GM19468 (cell line): ENCODE data around the gene PRICKLE1.

ENCODE experiments used
- ATAC-seq: cut with Tn5 transposase; IDR thresholded peaks from one replicate; pipeline ENCODE4 v1.9.1; 2021; ENCODE audit warnings: mild to moderate bottlenecking, moderate library complexity, moderate number of reproducible peaks; ENCODE audit not compliant: unreplicated experiment; ENCODE audit errors: extremely low read depth

The PRICKLE1 gene

GRCh38 chr12:42589465-42590329, at the start of gene PRICKLE1:
Gene PRICKLE1, minus strand, starts transcription at chr12:42589746. Its CDS starts 117,230 bp downstream, at chr12:42472516.
- peak; percentile 34 for ATAC-seq

DNA sequence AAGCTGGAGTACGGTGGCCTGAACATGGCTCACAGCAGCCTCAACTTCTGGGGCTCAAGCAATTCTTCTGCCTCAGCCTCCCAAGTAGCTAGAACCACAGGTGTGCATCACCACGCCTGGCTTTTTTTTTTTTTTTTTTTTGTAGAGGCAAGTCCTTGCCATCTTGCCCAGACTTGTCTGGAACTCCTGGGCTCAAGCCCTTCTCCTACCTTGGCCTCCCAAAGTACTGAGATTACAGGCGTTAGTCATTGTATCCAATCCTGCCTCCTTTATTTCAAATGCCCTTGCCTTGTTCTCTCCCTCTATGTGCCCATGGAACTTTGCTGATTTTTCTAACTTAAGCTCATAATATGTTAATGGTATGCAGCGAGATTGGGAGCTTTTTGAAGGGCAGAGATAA, 49.2 kb upstream of the PRICKLE1 start:
- ATAC-seq = no peak

- no peak for ATAC-seq
These were observed 48.5 kb upstream of the PRICKLE1 start for GRCh38 chr12:42638011-42638410.

DNA sequence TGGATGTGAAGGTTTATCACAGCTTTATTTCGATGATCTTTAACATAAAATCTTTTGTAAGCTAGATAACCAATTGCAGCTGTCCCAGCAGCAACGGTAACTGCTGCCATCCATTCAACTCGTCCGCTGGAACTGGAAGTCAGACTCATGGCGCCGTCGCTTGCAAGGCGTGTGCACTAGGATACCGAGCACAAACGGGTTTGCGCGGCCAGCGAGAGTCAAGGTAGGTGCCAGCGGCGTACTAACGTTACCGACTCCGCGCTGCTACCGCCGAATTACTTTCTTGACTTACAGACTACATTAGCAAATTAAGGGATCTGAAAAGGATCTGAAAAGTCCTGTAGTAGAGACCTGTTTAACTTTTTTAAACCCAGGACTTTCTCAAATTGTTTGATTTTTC, 47.4 kb upstream of the PRICKLE1 start:
- no peak for ATAC-seq

GRCh38 chr12:42633594-42633993, 44.0 kb upstream of the PRICKLE1 start:
- ATAC-seq = no peak

DNA sequence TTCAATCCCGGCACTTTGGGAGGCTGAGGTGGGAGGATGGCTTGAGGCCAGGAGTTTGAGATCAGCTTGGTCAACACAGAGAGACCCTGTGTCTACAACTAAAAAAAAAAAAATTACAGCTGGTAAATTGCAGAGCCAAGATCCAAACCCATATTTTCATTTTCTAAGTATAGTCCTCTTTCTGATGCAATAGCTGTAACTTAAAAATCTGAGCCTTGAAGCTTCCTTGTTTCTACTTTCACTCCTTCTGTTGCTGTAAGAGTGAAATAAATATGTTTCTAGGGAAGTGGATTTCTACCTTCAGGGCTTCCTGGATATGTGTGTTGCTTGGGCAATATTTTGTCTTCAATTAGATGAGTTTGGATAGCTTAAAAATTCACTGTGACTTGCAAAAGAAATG, 42.0 kb upstream of the PRICKLE1 start:
- ATAC-seq = no peak

DNA sequence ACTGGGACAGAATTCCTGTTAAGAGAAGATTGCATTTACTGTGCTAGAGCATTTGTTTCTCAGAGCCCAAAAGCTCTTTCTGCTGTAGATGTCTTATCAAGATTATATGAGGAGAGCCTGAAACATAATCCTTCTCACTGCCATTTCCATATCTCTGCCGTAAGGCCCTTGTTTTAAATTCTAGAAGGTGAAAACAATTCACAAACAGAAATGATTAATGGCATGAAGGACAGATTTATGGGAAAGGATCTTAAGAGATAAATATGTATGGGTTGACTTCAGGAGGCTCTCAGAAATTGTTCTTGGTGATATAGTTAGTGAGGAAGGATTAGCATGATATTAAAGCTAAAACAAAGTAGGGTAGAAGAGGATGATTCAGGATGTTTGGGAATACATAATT, 40.8 kb upstream of the PRICKLE1 start:
- no peak for ATAC-seq

DNA sequence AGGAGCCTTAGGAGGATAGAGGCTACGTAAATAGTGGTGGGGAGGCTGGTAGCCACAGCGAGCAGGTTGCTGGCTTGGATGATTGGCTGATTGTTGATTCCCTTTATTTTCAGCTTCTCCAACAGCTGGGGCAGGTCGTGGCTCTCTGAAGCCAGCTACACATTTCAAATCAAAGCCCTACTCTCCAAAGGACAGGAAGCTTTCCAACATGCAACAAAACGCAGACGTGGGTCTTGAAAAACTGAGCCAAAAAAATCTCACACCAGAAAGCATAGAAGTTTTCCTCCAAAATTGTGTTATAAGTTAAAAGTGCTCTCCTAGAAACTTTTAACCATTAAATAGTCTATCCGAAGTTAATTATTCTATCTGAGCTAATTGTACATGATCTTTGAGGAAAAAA, 37.6 kb upstream of the PRICKLE1 start:
- no peak for ATAC-seq

DNA sequence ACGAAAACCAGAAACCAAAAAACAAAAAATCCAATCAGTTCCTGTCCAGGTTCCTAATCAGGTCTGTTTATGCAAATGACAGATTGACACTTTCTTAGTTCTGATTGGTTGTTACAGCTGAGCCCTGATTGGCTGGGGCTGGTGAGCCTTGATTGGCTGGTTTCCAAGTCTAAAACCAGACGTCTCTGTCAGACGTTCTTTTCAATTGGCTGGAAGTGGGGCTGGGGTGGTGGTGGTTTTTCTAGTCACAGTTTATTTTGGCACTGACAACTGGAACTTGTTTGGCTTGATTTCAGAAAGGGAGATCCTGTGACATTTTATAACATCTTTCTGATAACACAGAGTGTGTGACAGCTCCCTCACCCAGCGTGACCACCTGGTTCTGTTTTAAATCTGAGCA, 36.1 kb upstream of the PRICKLE1 start:
- no peak for ATAC-seq

GRCh38 chr12:42617622-42618021, 28.1 kb upstream of the PRICKLE1 start:
- no peak for ATAC-seq

DNA sequence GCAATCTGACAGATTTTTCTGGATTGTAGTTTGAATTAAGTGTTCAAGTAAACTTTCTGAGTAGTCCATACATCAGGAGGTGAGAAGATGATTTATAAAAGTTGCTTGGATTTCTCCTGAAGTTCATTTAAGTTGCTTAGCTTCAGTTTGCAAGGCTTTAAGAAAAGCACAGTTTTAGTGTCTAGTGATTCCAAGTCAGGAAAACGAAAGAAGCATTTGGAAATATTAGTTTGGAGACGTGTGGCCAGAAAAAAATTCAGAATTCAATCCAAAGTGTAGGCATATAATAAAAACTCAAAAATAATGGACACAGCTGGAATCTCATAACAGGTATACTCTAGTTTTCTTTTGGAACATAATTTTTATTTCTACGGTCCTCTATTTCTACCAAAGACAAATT, 25.5 kb upstream of the PRICKLE1 start:
- ATAC-seq = no peak

DNA sequence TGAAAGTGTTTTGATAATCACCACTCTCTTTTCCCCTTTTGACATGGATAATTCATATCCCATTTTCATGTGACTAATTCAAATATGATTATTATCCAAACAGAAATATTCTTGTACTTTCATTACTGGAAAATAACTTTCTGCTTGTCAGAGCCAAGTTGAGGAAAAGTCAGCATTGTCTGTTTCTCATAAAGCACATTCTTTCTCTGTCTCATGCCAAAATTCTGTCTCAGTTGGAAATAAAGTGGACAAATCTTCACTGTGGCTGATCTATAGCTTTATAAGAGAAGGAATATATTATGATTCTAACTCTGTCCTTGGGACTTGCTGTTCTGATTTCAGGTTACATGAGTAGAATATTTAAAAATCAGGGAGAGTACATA, 22.7 kb upstream of the PRICKLE1 start:
- no peak for ATAC-seq

- ATAC-seq = no peak
These were observed 22.2 kb upstream of the PRICKLE1 start for GRCh38 chr12:42611571-42612230.

GRCh38 chr12:42609605-42610004, 20.1 kb upstream of the PRICKLE1 start:
- ATAC-seq = no peak

DNA sequence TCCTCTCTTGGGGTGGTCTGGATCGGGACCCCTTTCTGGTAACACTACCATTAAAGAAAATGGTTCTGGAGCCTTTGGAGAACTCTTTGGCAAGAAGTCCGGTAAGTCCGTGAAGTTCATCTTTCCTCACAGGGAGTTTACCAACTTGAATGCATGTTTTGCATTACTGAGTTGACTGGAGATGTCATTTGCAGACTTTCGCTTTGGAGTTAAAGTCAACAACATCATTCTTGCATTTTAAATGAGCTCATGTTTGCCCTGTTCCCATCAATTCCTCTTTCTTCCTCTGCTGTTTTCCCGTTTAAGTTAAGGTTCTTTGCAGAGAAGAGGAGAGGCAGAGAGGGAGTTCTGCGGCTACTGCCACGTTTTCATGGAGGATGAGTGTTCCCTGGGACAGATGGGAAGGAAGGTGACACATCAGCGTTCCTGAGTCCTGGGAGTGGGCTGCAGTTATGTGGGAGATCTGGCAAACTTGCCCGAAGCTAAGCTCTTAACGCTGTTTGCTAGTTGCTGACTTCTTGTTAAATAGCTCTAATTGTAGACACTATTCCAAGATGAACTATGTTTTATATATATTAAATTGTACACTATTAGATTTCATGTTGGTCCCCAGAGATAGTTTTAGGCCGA, 18.8 kb upstream of the PRICKLE1 start:
- no peak for ATAC-seq

DNA sequence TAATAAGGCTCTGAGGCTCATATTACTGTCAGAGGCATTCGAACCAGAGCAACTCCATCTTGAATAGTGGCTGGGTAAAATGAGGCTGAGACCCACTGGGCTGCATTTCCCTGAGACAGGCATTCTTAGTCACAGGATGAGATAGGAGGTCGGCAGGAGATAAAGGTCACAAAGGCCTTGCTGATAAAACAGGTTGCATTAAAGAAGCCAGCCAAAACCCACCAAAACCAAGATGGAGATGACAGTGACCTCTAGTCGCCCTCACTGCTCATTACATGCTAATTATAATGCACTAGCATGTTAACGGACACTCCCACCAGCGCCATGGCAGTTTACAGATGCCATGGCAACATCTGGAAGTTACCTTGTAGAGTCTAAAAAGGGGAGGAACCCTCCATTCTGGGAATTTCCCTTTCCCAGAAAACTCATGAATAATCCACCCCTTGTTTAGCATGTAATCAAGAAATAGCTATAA, 18.1 kb upstream of the PRICKLE1 start:
- ATAC-seq = no peak

DNA sequence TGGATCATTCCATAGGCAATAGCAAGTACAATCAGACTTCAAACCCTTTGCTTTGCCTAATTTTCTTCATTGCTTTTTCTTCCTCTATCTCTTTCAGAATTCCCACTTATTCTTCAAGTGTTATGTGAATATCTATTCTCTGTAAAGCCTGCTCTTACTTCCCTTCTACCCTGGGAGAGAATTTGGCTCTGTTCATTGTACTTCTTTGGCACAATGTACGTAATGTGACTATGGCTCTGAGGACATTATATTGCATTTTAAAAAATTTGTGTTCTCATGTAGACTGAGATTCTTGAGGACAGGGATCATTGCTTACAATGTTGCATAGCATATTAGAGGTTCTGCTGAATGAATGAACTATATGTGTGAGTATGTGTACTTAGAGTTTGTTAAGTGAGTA, 16.9 kb upstream of the PRICKLE1 start:
- no peak for ATAC-seq

GRCh38 chr12:42605685-42606084, 16.1 kb upstream of the PRICKLE1 start:
- ATAC-seq = no peak

DNA sequence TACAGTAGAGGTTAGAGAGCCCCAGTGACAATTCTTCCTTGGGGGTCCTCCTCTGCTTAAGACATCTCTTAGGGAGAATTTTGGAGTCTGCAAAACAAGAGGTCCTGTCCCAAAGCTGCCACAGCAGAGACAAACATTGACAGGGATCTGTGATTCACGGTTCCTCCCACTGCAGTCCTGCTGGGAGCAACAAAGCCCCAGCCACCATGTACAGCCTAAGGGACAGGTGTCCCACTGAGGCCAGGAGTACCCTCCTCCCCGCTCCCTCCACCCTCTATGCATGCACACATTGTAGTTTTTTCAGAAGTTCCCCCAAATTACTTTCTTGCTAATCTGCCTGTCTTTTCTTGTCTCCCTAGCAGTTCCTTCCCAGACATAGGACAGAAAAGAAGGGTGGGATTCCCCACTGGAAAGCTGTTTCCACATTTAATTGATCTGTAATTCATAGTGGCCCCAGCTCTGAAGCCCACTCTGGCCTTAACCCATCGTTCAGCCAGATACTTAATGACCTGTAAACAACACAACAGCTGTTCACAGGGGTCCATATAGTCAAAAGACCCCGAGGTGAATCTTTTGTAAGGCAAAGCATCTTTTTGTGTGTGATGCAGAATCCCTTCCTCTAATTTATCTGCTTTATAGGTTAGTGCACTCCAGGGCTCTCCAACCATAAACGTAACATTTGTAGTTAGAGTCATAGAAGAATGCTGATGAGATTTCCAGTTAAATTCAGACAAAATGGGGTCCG, 13.9 kb upstream of the PRICKLE1 start:
- no peak for ATAC-seq

DNA sequence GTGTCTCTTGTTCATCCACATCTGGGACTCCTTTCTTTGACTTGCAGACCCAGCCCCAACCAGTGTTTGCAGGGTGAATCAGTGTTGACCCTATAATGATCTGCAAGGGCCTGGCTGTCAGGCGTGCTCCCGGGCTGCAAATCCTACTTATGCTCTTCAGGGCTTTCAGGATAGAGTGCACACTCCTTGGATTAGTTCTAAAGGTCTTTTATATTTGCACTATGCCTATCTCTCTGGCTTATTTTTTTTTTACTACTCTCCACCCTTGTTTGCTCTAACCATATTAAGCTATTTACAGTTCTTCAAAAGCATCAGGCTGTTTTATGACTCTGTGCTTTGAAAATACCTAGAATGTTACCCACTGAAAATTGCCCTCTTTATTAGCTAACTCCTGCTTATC, 4.3 kb upstream of the PRICKLE1 start:
- no peak for ATAC-seq
